Breast epithelium (tissue), 4 donors: ENCODE results near the gene SMARCAL1. TPM values are rescaled to one million over a fixed set of nuclear protein-coding genes. Genes with fewer than 3 reads are reported as not detected.

Source experiments
- DNase-seq, 2 donors: peaks; one replicate each; pipeline ENCODE4 v3.0.0-alpha.2; 2019; ENCODE audit warnings: low spot score in 2 of 2
- H3K27ac ChIP-seq, 2 donors: fragments of 200-600 bp; sonication (generic) in 1 of 2; one replicate each; pipeline ENCODE4 v1.5.1; 2016 to 2019; ENCODE audit warnings: mild to moderate bottlenecking in 1 of 2
- H3K27me3 ChIP-seq, 2 donors: fragments of 200-600 bp; sonication (generic) in 1 of 2; one replicate each; pipeline versions ENCODE4 v1.5.1 to v1.6.0; 2017 to 2019; ENCODE audit warnings: control low read depth in 1 of 2, mild to moderate bottlenecking in 1 of 2
- H3K36me3 ChIP-seq: fragments of 200-600 bp; one replicate; pipeline ENCODE4 v1.5.1; 2019
- H3K4me1 ChIP-seq, 2 donors: fragments of 200-600 bp; sonication (generic); one replicate each; pipeline ENCODE4 v1.5.1; 2016 to 2019; ENCODE audit warnings: control low read depth in 1 of 2
- H3K4me3 ChIP-seq, 3 donors: fragments of 200-600 bp; sonication (generic); 1 replicate in 2 of 3; 2 replicates in 1 of 3; pipeline ENCODE4 v1.5.1; 2016 to 2019; ENCODE audit warnings: mild to moderate bottlenecking in 3 of 3, moderate library complexity in 2 of 3
- H3K9me3 ChIP-seq, 2 donors: fragments of 200-600 bp; sonication (generic) in 1 of 2; one replicate each; pipeline ENCODE4 v1.5.1; 2016 to 2019; ENCODE audit warnings: control low read depth in 1 of 2
- CTCF ChIP-seq, 3 donors: fragments of 450-650 bp; IDR thresholded peaks; one replicate each; pipeline ENCODE4 v1.5.1; 2016 to 2017; ENCODE audit warnings: antibody characterized with exemption in 3 of 3, mild to moderate bottlenecking in 3 of 3, moderate library complexity in 3 of 3
- POLR2A ChIP-seq: fragments of 450-650 bp; IDR thresholded peaks from one replicate; pipeline ENCODE4 v1.6.1; 2016; ENCODE audit warnings: antibody characterized with exemption, mild to moderate bottlenecking, moderate library complexity
- POLR2AphosphoS5 ChIP-seq, 3 donors: sonication (generic); formaldehyde crosslinking; IDR thresholded peaks; one replicate each; pipeline ENCODE4 v1.6.1; 2017; ENCODE audit warnings: antibody characterized with exemption in 3 of 3
- intact Hi-C: fragments of 100-400 bp; cut with DNase I; formaldehyde crosslinking; loops from one replicate; pipeline ENCODE4 v1.15.1; 2023; ENCODE audit warnings: low total_unique reads
- total RNA-seq, 3 donors: library from RNA; depleted of rRNA; stranded (reverse); fragments of >200 nt; gene quantifications; one replicate each; pipeline ENCODE4 v1.1.0, GENCODE V29; 2016

Gene SMARCAL1
- total RNA-seq, 3 donors from 2014 or later: 12.0 to 28.1 (median 20.6) TPM

- intact Hi-C loops: no loop called here
- no peak overlapping the region for H3K4me3 ChIP-seq
- H3K9me3 ChIP-seq: peaks cover 0 to 5% of the 10 kb centered on the region in 2 donors
- H3K27ac ChIP-seq: no peak overlapping the region
- TF ChIP-seq CTCF (IDR thresholded peaks at IDR 0.05) (no peak), POLR2AphosphoS5 (IDR thresholded peaks at IDR 0.05) (no peak), POLR2A (no peak)
- no peaks in the 10 kb centered on the region for H3K27me3 ChIP-seq
- H3K36me3 ChIP-seq: peaks cover 8% of the 10 kb centered on the region
- DNase-seq: no peak
- H3K4me1 ChIP-seq: no peaks in the 10 kb centered on the region
These were observed 10.8 kb downstream of the SMARCAL1 start for GRCh38 chr2:216423071-216423470.

GRCh38 chr2:216424274-216424673, 12.0 kb downstream of the SMARCAL1 start:
- intact Hi-C loops: no loop called here
- TF ChIP-seq POLR2AphosphoS5 (IDR thresholded peaks at IDR 0.05): no peak
- TF ChIP-seq CTCF (IDR thresholded peaks at IDR 0.05): no peak
- no peak for TF ChIP-seq POLR2A
- Histone ChIP-seq H3K9me3 (peaks cover 0 to 5% of the 10 kb centered on the region in 2 donors), H3K27ac (no peak overlapping the region), H3K4me1 (no peaks in the 10 kb centered on the region), H3K36me3 (peaks cover 8% of the 10 kb centered on the region), H3K4me3 (no peak overlapping the region), H3K27me3 (no peaks in the 10 kb centered on the region)
- no peak for DNase-seq

- Histone ChIP-seq H3K27me3 (no peaks in the 10 kb centered on the region), H3K36me3 (peaks cover 8% of the 10 kb centered on the region), H3K4me1 (no peaks in the 10 kb centered on the region), H3K4me3 (no peak overlapping the region), H3K27ac (no peak overlapping the region), H3K9me3 (peaks cover 0 to 5% of the 10 kb centered on the region in 2 donors)
- DNase-seq: no peak
- no peak for TF ChIP-seq CTCF (IDR thresholded peaks at IDR 0.05)
- TF ChIP-seq POLR2A: no peak
- intact Hi-C loops: no loop called here
These were observed 12.9 kb downstream of the SMARCAL1 start for GRCh38 chr2:216425008-216425787.

- H3K36me3 ChIP-seq: peaks cover 10% of the 10 kb centered on the region
- TF ChIP-seq CTCF (IDR thresholded peaks at IDR 0.05) (no peak), POLR2AphosphoS5 (IDR thresholded peaks at IDR 0.05) (no peak), POLR2A (no peak)
- intact Hi-C loops: no loop called here
- no peaks in the 10 kb centered on the region for H3K4me1 ChIP-seq
- no peaks in the 10 kb centered on the region for H3K27me3 ChIP-seq
- no peak overlapping the region for H3K27ac ChIP-seq
- peaks cover 0 to 5% of the 10 kb centered on the region in 2 donors for H3K9me3 ChIP-seq
- H3K4me3 ChIP-seq: no peak overlapping the region
- DNase-seq: no peak
These were observed 14.0 kb downstream of the SMARCAL1 start for GRCh38 chr2:216426166-216426777.

GRCh38 chr2:216426938-216427337, 14.7 kb downstream of the SMARCAL1 start:
- H3K4me3 ChIP-seq: no peak overlapping the region
- peaks cover 15% of the 10 kb centered on the region for H3K36me3 ChIP-seq
- TF ChIP-seq CTCF (IDR thresholded peaks at IDR 0.05): no peak
- no peak for TF ChIP-seq POLR2AphosphoS5 (IDR thresholded peaks at IDR 0.05)
- TF ChIP-seq POLR2A: no peak
- H3K27ac ChIP-seq: no peak overlapping the region
- no peak for DNase-seq
- intact Hi-C loops: no loop called here
- H3K9me3 ChIP-seq: peaks cover 0 to 5% of the 10 kb centered on the region in 2 donors
- H3K27me3 ChIP-seq: no peaks in the 10 kb centered on the region
- H3K4me1 ChIP-seq: no peaks in the 10 kb centered on the region
